ENCODE data around the gene STK39.
A peak's percentile ranks its signal among the peaks of the same experiment; 100 is the strongest.

Gene STK39

DNA sequence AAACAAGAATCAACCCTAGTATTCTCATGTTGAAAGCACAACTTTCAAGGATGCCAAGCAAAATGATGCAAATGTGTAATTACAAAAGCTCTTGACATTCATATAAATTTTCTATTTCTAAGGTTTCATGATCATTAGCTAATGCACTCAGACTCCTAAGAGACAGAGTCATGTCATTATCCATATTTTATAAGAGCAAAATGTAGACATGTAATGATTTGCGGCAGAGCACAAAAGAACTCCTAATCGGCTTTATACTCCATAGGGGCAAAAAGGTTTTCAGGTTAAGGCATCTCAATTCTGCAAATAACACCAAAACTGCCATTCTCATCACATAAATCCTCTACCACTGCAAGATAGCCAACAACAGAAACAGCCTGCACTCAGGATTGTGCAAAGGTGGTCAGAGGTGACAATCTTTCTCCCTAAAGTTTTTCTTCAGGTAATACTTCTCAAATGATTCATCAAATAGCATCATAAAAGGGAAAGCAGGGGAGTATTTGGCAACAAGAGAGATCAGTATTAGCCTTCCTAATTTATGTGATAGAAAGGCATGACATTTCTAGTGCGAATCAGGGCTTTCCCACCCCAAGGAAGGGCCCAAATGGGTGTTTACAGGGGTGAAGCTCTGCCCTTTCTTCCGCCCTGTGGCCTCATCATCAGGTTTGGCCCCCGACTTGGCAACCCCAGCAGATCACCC is 64.7 kb downstream of the STK39 start:
- peak; percentile 62 for DNase-seq

DNA sequence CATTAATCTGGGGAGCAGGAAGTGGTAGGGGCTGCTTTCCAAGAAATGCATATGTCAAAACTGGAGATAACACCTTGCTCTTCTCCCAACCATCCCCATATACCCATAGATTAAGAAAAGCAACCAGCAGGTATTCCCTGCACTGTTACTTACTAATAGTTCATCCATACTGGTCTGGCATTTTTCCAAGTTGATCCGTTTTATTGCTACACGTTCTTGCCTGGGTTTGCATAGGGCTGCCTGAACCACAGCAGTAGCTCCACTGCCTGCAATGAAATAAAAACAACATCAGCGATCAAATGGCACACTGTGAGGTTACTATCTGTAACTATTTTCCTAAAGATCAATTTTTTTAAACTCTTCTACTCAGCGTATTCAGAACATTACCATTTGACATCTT is 65.6 kb downstream of the STK39 start:
- DNase-seq, result peak; percentile 90

DNA sequence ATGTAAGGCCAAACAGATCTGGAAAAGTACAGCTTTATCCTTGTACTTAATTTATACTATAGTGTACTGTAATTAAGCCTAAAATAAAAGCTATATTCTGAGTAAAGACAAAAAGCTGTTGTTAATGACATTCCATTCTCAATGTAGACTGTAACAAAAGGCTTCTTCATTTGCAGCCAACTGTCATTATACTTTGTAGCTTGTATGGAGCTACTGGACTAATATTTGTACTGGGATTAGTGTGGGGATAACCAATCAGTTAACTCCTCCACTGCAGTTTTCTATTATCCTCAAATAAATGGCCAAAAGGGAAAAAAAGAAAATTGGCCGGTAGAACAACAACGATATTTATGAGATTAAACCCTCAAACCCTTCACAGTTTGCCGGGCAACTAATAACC is 66.5 kb downstream of the STK39 start:
- DNase-seq, result peak; percentile 92

DNA sequence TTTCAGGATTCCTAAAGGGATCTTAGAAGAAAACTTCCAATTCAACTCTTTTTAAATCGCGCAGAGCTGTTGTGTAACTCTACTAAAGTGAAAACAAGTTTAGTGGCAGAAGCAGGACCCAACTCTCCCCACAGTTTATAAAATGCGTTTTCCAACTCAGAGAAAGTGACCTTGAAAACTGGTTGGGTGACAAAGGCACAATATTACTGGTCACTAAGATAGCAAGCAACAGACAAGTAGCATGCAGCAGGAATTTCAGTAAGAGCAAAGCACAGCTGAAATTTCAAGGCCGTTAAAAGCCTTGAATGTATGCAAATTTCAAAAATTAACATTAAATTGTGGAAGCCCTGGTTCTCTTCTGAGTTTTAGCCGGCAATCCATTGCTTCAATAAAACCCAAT is 66.9 kb downstream of the STK39 start:
- peak; percentile 80 for DNase-seq

DNA sequence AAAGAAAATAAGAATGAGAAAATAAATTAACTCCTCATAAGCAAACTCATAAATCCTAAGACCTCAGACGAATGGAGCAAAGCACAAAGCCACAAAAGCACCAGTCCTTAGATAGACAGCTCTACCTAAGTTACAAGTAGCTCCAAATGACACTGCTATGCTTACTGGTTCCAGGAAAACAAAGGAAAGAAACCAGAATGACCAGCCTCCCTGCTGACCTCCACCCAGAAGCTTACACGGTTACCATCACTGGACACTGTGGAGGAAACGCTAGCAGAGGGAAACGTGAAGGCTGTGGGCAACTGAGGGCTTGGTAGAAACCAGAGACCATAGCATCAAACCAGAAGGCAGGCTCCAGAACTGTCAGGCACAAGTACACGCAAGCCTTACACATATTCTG is 67.8 kb downstream of the STK39 start:
- peak; percentile 31 for DNase-seq

DNA sequence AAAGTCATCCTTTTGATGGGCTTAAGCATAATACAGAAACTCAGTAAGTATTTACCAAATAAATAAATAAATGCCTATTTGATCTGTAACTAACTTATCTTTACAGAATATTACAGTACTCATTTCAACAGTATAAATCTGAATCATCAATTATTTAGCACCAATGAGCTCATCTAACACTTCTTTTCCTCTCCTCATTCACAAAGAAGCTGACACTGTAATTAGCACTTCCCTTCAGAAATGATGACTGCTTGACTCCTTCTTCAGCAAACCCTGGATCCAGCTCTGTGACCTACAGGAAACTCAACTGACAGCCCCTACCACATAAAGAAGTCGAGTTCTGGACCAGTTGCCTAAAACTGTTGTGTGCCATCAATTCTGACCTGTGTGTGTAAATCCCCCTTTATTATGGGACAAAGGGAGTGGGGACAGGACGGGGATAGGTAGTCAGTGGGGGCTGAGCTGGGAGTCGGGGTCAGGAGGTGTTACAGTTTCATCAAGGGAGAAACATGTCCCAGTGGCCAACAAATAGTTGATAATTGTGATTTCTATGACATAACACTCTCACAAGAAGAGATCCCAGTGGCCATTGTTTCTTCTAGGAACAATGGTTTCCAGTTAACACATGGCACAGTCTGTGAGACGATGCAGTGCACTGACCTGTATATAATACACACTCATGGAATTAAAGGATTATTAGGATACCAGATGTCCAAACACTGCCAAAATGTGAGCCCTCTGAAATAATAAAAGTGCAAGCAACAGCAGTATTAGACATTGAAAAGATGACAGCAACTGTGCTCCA is 68.7 kb downstream of the STK39 start:
- DNase-seq, result peak; percentile 77

DNA sequence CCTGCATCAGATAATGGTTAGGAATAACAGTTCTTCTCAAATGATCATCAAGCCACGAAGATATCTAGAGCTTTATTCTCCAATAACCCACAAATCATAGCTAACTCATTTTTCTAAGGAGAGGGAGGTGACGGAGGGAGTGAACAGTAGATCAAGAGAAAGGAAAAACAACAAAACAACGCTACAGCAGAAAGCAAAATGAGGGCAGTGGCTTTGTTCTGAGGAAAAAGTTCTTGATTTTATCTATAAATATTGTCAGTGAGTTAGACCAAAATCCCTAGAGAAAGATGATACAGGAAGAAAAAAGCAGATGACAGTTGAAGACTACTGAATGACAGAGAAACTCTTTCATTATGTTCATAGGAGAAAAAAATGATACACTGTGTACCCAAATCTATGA is 71.0 kb downstream of the STK39 start:
- no peak for DNase-seq

DNA sequence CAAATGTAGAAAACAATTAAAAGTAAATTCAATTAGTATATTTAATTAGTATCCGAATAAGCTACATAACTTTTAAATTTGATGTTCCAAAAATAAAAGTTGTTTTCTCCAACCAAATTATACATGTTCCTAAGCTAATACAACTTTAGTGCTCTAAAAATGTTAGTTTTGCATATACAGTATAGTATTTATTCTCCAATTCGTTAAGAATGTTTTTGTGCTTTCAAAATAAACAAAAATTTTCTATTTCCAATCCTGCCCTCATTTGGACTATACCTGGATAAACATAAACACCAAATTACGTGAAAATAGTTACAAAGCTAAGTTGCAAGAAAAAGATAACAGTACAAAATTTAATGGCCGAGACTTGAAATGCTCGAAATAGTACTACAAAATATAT is 71.9 kb downstream of the STK39 start:
- no peak for DNase-seq

DNA sequence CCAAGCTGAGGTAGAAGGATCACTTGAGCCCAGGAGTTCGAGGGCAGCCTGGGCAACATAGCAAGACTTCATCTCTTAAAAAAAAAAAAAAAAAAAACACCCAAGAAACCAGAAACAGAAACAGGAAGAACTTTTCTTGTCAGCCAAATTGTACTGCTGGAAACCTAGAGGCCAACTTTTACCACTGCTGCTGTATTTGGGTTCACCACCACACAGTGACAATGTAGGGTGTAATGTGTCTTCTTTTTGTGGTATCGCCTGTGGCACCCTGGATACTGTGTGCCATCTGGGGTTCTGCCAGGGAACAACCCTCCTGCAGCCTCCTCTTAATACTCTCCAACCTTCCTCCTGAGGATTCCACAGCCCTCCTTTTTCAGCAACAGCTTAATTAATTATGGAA is 72.6 kb downstream of the STK39 start:
- no peak for DNase-seq

DNA sequence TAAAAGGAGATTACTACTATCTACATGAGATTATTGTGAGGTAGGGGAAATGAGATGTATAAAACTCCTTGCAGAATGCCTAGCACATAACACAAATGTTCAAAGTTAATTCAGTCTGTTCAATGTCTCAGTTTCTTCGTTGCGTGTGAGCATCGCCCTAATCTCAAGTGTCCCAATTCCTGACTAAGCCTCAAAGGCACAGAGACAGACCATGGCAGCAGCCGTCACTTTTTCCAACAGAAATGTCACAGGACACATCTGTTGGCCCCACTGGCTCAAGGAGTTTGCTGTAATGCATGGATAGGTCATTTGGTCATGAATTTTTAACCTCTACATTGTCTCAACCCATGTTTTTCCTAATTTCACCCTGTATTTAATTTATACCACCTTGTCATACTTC is 75.3 kb downstream of the STK39 start:
- no peak for DNase-seq

DNA sequence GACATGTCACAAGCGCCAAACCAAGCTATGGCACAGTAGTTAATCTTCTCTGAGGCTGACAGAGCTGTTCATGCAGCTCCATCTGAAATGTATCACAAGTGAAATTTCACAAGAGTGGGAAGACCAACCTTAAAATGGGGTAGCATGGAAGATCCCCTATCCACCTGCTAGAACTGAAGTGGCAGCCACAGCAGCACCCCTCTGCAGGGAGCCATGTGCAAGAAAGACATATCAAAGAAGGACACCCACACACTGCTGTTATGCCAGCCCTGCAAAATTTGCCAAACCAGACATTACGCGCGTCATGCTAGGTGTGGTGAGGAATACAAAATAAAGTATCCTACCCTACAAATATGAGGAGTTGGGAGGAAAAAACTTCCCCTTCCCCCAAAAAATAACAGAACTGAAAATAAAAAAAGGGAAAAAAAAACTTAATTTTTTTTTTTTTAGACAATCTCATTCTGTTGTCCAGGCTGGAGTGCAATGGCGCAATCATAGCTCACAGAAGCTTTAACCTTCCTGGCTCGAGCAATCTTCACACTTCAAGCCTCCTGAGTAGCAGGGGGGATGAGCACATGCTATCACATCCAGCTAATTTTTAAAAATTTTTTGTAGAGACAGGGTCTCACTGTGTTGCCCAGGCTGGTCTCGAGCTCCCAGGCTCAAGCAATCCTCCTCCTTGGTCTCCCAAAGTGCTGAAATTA is 76.2 kb downstream of the STK39 start:
- DNase-seq, result no peak

DNA sequence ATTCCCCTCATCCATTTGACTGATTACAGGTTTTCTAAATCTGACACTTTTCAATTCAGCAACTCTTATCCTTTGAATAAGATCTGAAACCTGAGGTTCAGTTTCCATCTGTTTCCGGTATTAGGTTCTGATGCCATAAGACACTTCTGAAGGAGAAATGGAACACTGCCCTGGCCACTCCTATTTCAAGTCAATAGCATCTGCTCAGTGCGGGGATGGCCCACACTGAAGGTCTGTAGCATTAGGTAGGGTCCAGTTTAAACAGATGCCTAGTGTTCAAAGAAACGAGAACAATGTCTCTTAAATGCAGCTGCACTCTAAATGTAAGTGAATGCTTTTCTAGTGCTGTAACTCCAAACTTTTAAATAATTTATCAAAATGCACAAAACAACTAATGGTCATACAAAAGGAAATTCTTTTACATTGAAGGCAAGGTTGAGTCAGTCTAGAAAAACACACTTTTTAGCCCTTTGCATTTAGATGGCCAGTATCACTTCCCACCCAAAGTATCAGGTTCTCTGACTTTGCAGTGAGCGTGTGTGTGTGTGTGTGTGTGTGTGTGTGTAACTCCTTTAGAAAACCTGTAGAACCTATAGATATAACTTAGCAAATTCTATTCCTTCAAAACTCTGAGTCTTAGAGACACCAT is 78.2 kb downstream of the STK39 start:
- peak; percentile 40 for DNase-seq

DNA sequence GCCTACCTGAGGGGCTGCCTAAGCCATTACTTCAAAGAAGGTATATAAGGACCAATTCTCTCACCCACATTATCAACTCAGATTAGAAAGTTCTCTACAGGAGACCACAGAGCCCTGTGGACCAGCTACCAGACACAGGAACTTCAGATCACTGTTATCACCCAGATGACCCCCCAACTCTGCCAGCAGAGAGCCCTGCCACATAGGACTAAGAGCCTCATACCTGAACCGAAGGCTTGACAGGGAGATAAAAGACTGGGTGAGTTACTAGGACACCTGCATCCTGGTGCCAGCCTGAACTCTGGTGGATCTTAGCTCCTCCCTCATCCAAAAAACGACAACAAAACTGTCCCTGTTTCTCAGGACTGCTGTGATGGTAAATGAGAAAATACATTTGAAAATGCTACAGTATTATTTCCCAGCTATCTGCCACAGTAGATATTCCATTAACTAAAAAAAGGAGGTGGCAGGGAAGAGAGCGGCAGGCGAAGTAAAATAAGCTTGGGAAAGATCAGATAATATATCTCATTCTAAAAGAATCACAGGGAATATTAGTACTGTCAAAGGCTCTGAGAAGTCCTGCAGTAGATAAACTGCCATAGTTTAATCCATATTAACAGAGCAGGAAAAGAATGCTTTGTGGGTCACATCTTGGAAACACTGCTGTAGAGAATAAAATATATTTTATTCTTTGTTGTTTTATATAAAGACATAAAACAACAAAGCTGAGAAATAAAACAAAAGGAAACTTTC is 79.7 kb downstream of the STK39 start:
- no peak for DNase-seq

DNA sequence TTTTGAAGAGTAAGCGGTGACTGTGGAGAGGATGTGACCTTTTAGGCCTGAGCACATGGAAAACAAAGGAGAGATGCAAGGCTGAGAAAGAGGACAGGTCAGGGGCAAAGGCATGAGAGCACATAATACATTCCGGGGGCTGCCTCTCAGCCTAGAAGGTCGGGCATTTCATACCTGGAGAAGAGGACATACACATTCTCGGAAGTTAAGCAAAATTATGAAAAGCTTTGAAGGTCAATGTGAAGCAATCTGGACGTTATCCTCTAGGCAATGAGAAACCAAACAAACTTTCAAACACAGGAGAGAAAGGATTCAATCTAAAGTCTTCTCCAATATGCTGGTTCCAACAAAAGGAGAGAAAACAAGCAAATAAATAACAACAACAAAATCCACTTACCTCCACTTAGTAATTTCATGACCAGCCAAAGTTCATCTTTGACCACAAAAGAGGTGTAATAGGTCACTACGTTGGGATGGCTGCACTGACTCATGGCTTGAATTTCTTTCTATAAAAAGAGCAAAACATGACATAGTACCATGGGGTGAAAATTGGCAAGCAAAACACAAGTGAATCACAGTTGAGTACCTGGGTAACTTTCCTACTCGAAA is 80.4 kb downstream of the STK39 start:
- DNase-seq, result no peak

DNA sequence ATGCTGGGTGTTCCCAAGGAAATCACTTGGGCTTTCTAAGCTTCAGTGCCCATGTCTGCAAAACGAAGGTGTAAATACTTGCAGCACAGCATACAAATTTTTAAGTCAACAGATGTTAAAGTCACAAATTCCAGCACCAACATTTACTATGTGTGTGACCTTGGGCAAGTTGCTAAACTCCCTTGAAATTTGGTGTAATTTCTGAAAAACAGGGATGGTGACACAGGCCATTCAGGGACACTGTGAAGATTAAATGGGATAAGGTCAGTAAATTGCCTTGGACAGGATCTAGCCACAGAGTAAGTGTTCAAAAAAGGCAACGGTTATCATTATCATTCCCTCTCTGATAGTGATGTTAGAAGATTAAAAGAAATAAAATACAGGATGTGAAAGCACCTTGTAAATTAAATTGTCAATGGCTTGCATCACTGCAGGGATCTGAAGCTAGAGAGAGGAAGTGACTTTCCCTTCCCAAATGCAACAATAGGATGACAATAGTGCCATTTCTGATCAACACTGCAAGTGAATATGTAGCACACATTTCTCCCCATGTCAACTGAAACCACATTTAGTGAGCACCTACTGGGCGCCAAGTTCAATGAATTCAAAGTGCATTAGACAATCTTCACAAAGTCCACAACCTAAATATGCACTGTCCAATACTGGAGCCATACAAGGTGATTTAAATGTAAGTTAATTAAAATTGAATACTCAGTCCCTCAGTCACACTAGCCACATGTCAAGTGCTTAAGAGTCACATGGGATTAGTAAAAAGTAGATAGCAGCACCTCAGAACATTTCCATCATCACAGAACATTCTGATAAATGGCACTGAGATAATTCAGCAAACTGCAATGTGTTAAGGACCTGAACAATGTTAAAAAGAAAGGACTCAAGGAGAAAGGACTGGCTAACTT is 81.2 kb downstream of the STK39 start:
- DNase-seq, result no peak

DNA sequence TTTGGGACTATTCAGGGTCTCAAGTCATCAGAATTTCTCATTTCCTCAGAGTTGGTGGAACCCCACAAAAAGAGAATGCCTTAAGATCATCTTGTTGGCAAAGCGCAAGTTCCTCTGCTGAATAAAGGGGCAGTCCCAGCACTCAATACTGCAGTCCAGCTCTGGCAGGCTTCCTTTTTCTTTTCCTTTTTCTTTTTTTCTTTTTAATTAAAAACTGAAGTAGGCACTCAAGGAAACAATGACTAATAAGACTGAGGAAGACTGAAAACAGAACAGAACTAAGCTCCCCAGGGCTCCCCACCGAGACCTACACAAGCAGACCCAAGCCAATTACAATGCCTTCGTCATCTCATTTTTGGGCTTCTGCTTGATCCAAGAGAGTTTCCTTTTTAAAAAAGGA is 82.0 kb downstream of the STK39 start:
- no peak for DNase-seq

DNA sequence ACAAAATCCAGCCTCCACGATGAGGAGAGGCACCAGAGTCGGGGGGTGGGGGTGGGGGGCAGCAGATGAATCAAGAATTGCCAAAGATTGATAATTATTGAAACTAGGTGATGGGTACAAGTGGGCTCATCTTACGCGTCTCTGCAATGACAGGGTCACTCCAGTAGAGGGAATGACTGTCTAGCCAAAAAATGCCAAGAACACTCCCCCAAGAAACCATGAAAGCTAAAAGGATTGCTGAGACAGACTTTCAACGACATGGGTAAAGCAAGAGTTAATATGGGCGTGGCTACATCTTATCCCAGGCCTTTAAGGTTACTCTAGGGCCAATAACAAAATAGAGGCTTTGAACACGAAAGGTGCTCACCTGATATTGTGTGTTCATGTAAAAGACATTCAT is 86.5 kb downstream of the STK39 start:
- peak; percentile 42 for DNase-seq

DNA sequence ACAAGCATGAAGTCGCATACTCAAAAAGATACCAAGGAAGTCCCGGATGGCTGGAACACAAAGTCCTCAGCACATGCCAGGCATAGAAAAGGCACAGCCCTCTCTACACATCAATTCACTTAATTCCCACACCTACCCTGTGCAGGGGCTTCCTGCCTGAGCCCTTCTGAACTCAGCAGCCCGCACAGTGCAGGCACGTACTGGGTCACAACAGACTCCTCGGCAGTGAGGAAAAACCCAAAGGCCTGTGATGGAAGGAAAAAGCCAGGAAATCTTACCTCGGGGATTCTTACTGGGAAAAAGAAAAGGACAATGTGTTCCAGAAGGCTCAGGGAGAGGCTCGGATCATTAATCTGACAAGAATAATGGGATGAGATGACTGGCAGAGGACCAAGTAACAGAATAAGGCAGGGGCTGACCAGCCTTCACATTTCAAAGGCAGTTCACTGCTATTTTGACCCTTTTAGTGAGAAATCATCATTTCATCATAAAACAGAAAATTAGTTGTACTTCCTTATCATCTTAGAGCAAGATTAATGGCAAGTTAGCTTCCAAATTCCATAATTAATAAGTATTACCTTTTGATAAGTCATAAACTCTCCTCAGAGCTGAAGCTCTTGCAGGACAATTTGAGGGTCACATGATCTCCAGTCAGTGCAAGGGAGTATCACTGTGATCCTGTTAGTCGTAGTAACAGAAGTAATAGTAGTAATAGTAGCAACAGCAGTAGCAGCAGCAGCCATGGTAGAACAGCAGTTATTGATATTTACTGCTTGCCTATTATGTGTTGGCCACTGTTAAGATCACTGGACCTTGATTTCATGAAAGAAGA is 87.4 kb downstream of the STK39 start:
- DNase-seq, result no peak

DNA sequence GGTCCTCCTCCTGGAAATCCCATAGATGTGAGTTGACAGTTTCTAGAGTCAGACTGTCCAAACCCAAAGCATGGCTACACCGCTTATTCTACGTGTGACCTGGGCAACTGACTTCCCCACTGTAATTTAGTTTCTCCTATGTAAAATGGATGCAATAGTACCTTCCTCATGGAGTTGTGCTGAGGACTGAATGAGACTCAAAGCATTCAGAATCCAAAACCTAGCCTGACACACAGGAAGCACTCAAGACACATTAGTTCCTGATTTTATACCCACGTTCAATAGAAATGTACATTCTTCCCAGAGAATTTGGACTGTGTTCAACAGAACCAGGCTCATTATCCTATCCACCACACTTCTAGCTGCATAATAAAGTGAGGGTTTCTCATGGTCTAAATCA is 88.8 kb downstream of the STK39 start:
- DNase-seq, result no peak

DNA sequence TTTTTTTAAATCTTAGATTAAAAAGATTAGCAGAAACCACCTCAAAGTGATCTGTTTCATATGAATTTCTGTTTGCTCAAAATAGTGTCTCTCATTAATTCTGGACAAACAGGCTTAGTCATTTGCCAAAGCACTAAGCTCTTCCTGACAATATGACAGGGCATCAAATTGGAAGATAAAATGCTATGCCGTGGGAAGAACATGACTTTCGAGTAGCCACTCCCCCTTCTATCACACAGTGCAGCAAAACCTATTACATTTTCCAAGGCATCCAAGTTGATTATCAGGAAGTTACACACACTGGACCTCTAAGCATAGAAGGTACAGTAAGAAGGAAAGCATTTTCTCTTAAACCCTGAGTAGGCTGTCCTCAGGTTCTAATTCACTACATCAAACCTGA is 89.5 kb downstream of the STK39 start:
- DNase-seq, result no peak
